IPS-NIHi11 (cell line): ENCODE results near the gene SCN2A.

Experiments
- DNase-seq: peaks from one replicate; pipeline ENCODE4 v3.0.0; 2012; ENCODE audit warnings: mixed read lengths, low spot score

Gene SCN2A

DNA sequence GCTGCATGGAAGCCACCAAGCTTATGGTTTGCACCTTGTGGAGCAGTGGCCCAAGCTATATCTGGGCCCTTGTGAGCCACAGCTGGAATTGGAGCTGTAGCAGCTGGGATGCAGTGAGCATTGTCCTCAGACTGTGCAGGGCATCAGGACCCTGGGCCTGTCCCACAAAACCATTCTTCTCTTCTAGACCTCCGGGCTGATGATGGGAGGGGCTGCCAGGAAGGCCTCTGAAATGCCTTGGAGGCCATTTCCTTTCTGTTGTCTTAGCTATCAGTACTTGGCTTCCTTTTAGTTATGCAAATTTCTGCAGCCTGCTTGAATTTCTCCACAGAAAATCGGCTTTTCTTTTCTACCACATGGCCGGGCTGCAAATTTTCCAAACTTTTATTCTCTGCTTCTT lies 183.9 kb downstream of the SCN2A start:
- peak; percentile 23 for DNase-seq

DNA sequence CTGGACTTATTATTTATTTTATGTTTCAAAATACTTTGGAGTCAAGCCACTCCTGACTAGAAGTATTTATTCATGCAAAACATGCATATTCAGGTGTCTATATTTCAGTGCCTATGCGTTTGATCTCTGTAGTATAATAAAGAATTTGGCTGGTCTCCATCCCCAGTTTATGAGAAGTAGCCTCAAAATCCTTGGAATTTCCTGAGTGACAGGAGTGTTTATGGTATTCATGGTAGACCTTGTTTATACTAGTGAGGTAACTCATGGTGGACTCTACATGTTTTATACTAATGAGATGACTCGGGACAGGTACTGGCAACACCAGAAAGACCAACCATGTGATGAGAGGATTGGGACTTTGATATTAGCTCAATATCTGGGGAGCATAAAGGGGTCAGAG lies 186.3 kb downstream of the SCN2A start:
- no peak for DNase-seq

DNA sequence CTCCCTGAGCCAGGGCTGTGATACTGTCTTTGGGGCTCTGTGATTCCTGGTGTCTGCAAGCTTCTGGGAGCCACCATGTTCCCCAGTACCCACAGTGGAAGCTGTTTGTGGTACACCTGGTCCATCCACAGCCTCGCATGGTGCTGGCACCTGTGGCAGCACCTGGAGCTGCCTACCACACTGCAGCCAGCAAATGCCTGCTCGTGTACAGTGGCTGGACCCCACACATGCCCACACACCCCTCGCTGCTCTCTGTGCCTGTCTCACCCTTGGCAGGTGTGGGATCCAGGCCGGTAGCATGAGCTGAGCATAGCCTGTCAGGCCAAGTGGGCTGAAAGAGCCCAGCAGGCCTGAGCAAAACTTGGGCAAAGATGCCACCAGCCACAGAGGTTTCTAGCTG lies 188.5 kb downstream of the SCN2A start:
- no peak for DNase-seq

DNA sequence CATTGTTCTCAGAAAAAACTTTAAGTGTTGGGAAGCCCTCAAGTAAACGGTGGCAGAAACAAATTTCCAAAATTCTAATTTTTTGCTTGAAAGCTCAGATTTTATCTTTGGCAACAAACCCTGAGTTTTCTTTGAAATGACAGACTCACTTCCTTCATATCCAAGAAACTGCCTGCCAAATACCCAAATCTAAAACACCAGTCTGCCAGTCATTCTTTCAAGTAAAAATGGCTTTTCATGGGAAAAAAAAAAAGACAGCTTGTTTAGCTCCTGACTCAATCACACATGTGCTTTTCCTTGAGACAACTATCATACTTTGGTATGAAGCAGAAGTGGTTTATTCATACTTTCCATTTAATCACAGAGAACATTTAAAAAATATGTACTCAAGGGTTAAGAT lies 189.7 kb downstream of the SCN2A start:
- DNase-seq = no peak

DNA sequence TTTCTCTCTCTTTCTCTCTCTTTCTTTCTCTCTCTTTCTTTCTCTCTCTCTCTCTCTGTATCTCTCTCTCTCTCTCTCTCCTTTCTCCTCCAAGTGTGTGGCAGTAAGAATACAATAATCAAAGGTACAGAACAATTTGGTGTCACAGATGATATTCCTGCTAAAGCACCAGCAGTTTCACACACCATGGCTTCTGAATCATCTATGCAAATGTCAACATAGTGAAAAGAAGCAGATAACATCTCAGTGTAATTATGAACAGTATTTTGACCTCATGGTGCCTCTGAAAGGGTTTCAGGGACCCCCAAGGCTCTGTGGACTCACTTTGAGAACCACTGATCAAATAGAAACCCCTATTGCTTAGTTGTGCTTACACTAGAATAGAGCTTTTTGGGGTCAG lies 191.8 kb downstream of the SCN2A start:
- no peak for DNase-seq

DNA sequence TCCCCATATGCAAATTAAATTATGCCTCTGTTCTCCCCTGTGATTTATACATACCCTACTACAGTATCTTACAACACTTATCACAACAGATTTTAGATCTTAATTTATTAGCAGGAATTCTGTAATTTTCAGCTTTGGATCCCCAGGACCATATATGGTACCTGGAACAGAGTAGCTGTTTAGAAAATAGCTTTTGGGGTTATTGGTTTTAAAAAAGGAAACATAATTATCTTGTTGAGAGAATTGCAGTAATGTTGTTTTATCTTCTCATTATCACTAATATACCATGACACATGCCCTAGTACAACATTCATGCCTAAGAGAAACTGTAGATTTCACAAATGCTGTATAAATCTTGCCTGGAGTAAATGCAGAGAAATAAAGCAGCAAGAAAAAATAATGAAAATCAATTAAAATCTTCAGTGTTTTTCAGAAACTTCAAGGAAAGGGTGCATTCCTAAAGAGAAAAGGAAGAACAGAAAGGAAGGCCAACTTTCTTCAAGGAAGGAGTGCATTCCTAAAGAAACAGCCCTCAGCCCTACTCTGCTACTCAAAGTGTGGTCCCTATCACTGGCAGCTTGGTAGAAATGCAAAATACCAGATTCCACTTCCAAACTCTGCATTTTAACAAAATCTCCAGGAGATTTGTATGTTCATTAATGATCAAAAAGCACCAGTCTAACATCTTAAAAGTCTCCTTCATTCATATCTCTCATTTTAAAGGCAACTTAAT lies 193.2 kb downstream of the SCN2A start:
- no peak for DNase-seq

DNA sequence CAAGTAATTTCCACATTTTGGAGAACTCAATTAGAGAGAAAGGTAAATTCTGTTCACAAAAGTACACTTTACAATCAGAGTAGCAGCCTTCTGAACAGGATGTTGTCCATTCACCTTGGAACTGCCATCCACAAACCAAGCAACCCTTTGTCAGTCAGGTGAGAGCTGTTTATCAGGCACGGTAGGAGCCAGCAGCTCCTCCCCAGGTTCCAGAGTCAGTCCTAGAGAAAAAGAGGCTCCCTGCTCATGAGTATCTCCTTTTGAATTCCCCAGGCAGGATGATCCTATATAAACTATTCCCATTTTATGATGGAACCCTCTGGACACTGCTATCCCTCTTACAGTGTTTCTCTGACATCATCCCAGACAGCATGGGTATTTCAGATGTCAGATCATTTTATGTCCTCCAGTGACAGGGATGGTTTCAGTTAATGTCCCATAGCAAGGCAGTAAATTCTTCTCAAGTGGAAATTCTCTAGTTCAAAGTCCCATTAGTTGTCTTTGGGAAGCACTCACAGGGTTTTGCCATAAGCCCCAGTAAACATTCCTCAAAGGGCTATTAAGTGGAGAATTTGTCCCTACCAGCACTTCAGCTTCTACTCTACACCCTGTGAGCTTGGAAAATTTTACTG lies 195.8 kb downstream of the SCN2A start:
- no peak for DNase-seq

DNA sequence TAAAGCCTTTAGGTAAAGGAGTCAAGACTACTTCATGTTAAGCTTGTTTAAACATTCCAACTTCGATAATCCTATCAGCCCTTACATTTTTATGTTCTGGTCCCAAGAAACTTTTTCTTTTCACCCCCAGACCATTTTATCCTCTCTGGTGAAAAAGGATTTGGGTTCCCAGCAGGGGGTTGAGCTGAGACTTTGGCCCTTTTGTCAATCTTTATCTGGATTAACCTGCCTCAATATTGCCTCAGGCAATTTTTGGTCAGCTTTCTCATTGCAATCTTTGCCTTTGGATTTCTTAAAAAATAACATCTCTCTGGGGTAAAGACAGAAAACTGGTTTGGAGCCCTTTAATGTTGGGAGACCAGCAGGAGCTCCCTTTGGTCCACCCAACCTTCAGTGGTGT lies 196.4 kb downstream of the SCN2A start:
- no peak for DNase-seq

DNA sequence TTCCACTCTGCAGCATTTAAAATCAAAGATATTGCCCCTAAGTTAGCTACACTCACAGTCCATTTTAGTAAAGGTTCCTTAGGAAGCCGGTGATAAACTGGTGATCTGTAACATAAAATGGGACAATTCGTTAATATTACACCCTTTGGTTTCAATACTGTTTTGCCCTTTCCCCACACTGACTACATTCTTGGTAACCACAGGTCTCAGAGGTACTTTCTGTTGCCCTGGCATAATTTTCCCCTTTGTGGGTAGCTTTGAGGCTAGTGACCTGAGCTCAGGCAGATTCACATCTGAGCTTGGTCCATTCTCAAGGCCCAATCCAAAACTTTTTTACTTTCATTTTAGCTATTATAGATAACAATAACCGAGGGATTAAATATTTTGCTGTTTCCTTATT lies 197.3 kb downstream of the SCN2A start:
- no peak for DNase-seq

DNA sequence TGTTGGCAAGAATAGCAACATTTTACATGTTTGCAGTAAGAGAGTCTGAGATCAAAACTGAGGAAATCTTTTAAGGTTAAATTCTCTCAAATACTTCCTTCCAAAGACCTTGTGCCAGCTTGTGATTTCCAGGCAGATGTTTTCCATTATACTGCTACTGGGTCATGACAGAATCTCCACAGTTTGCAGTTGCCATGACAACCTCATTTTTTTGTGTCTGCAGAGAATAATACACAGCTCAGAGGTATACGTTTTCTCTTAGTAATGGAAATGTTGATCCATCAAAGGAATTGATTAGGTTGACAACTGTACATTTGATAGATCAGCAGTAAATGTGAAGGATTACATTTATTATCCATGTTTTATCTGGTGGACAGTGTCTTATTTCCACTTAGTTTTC lies 201.2 kb downstream of the SCN2A start:
- DNase-seq = peak; percentile 22
